ENCODE measurements around the gene TMEM221.

The TMEM221 gene

GRCh38 chr19:17466487-17466850, 18.0 kb upstream of the TMEM221 start:
- no peak overlapping the region for H3K4me3 ChIP-seq (ENCODE audit: low read depth, low read length)
- no peak for TF ChIP-seq CTCF (conservative IDR thresholded peaks at IDR 0.05; ENCODE audit: low read depth, low read length)
- DNase-seq (ENCODE audit: low read depth) = no peak

GRCh38 chr19:17460372-17461230, 12.1 kb upstream of the TMEM221 start, which contains the start of gene NXNL1:
NXNL1 (minus strand) TSS chr19:17460926; CDS start chr19:17460869, 57 bp downstream.
- no peak for DNase-seq (ENCODE audit: low read depth)
- no peak within 1 kb of the TSS for H3K4me3 ChIP-seq (ENCODE audit: low read depth, low read length)
- no peak for TF ChIP-seq CTCF (conservative IDR thresholded peaks at IDR 0.05; ENCODE audit: low read depth, low read length)

DNA sequence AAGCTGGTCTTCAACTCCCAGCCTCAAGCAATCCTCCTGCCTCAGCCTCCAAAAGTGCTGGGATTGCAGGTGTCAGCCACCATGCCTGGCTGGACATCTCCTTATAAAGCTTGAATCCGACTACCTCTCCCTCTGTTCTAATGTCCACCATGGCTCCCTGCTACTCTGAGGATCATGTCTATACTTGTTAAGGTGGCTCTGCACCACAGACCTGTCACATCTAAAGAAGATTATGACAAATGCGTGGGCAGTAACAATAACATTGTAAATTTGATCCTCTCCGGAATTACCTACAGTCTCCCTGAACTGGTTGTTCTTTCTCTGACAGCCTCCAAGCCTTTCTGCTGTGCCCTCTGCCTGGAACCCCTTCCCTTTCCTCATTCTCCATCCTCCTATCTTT, 10.5 kb upstream of the TMEM221 start:
- no peak for DNase-seq (ENCODE audit: low read depth)
- no peak overlapping the region for H3K4me3 ChIP-seq (ENCODE audit: low read depth, low read length)
- no peak for TF ChIP-seq CTCF (conservative IDR thresholded peaks at IDR 0.05; ENCODE audit: low read depth, low read length)

- TF ChIP-seq CTCF (conservative IDR thresholded peaks at IDR 0.05; ENCODE audit: low read depth, low read length) = no peak
- DNase-seq (ENCODE audit: low read depth) = no peak
- H3K4me3 ChIP-seq (ENCODE audit: low read depth, low read length) = no peak overlapping the region
These were observed 9.1 kb upstream of the TMEM221 start for GRCh38 chr19:17457616-17458015.

DNA sequence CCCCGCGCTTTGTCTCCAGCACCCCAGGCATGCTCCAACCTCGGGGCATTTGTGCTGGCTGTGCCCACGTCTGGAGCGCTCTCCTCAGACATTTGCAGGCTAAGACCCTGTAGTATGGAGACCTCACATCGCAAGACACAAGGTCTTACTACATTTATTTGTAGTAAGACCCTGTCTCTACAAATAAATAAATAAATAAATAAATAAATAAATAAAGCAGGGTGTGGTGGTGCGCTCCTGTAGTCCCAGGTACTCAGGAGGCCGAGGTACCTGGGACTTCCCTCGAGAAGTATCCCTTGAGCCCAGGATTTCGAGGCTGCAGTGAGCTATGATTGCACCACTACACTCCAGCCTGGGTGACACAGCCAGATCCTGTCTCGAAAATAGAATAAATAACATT, 7.7 kb upstream of the TMEM221 start:
- DNase-seq (ENCODE audit: low read depth) = no peak
- H3K4me3 ChIP-seq (ENCODE audit: low read depth, low read length) = no peak overlapping the region

GRCh38 chr19:17455308-17456123, 7.0 kb upstream of the TMEM221 start:
- no peak for DNase-seq (ENCODE audit: low read depth)
- TF ChIP-seq CTCF (conservative IDR thresholded peaks at IDR 0.05; ENCODE audit: low read depth, low read length) = no peak

More for the DNA sequence above, 7.7 kb upstream of the TMEM221 start:
- no peak for TF ChIP-seq CTCF (conservative IDR thresholded peaks at IDR 0.05; ENCODE audit: low read depth, low read length)

More at GRCh38 chr19:17455308-17456123, 7.0 kb upstream of the TMEM221 start:
- no peak overlapping the region for H3K4me3 ChIP-seq (ENCODE audit: low read depth, low read length)
